ENCODE data around the gene L1CAM.

Gene L1CAM

DNA sequence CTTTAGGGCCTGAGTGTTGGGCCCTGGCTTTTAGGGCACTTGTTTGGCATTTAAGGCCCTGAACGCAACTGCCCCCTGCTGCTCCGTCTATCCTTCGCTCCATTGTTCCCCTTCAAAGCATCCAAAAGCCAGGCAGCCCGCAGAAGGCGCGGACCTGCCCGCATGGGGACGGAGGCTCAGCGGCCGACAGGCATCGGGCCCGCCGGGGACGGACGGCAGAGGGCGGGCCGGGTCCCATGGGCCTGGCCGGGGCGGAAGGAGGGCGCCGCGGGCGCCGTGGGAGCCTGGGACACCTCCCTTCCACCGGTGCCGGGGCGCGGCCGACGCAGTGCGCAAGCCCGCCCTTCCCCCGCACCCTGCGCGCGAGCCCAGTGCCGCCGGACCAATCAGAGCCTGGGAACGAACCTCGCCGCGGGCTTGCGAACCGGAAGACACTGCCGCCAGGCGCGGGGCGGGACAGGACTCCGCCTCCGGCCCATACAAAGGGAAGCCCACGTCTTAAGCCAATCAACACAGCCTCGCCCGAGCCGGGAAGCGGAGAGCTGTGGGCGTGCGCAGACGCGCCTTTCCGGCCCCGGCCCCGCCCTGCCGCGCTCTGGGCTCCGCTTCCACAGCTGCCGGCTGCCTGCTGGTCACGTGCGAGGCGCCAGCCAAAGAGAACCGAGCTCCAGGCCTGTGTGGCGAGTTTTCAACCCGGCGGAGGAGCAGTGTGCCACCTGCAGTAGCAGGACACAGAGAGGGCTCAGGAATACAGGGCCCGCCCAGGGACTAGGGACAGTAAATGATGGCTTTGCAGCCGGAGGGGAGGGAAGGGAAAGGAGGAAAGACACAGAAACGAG is 42.2 kb upstream of the L1CAM start:
- TF ChIP-seq ZFX (IDR thresholded peaks at IDR 0.05; ENCODE audit: borderline replicate concordance), result no peak
- peak; percentile 23; the same call in 1 of the 2 replicates for TF ChIP-seq CTCF (IDR thresholded peaks at IDR 0.05)

DNA sequence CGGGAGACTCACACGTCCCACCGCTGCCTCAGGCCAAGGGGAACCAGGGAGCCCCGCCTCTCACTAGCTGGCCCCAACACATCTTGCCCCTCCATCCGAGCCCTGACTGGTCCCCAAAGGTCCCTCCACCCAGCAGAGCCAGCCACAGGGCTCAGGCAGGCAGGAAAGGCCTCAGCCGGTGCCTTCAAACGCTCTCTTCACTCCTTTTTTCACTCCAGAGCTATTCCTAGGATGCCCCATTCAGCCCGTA is 41.6 kb upstream of the L1CAM start:
- no peak for TF ChIP-seq CTCF (IDR thresholded peaks at IDR 0.05)
- TF ChIP-seq ZFX (IDR thresholded peaks at IDR 0.05; ENCODE audit: borderline replicate concordance), result no peak
- peak overlapping the region; percentile 93 for H3K27ac ChIP-seq

More for the DNA sequence above, 42.2 kb upstream of the L1CAM start:
- peak overlapping the region; percentile 93 for H3K27ac ChIP-seq

DNA sequence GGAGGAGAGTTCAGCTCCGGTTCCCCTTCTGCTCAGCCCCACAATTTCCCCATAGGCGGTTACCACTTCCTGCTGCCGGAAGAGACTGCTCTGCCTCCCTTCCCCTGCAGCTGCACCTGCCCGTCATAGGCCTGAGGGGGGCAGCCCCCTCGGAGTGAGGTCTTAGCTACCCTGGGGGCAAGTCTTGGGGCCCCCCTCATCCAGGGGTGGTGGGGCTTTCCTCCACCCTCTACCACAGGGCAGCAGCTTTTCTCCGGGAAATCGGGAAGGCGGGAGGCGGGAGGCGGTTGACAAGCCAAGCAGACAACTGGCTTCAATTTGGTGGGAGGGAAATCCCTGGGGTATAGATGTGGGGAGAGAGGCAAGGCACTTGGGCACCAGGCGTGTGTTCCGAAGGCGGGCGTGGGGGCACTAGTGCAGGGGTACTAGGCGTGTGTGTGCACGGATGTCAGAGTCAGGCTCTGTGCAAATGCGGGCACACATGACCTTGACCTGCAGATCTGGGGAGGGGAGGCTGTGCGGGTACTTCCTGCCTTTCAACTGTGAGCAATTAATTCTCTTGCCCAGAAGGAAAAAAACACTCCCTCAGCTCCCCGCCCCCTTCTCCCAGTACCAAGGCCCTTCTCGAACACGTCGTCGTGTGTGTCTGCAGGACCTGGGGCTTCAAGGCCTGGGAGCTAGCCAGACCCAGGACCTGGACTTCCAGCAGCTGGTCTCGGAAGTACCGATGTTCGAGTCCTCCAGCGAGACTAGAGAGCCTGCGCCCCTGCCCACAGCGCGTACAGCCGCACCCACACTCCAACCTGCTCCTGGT is 41.1 kb upstream of the L1CAM start:
- H3K27ac ChIP-seq, result peak overlapping the region; percentile 93
- TF ChIP-seq CTCF (IDR thresholded peaks at IDR 0.05), result no peak
- TF ChIP-seq ZFX (IDR thresholded peaks at IDR 0.05; ENCODE audit: borderline replicate concordance), result no peak

- no peak for TF ChIP-seq ZFX (IDR thresholded peaks at IDR 0.05; ENCODE audit: borderline replicate concordance)
- no peak for TF ChIP-seq CTCF (IDR thresholded peaks at IDR 0.05)
- H3K27ac ChIP-seq, result peak overlapping the region; percentile 93; the same call in 1 of the 2 replicates
Measured at GRCh38 chrX:153926552-153926857, 40.5 kb upstream of the L1CAM start.

DNA sequence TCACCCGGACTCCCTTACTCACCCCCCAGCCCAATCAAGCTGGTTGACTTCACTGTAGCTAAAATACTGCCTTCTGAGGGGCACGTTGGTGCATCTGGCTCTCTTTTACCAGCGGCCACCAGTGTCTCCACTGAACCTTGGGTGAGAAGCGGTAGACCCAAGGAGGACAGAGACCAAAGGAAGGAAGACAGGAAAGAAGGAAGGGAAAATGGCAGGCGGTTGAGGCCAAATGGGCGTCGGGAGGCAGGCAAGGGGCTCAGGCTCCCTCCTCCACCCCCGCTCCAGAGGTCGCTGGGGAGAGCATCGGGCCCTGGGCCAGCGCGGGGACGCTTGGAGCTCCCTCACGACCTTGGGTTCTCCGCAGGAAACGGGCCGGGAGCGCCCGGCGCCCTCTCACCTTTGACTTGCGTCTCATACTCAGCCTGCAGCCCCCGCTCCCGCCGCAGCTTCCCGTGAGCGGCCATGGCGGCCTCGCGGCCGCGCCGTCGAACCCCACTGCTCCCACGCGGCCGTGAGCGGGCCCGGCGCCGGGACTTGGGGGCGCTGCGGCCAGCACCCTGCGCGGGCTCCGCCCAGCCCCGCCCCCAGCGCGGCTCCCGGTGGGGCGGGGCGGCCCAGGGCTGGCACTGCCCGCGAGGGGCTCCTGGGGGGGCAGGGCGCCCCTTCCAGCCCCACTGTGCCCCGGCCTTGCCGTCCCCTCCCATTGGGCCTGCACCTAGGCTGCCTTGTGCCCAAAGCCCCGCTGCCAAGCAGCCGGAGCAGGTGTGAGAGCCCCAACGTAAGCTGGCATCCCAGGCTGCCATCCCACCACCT is 40.0 kb upstream of the L1CAM start, which contains the start of gene ARHGAP4:
ARHGAP4 (minus strand) TSS at position 526 of the 813 bp plus-strand sequence; CDS start at position 464, 62 bp downstream.
- peak within 1 kb of the TSS; percentile 93 for H3K27ac ChIP-seq
- TF ChIP-seq ZFX (IDR thresholded peaks at IDR 0.05; ENCODE audit: borderline replicate concordance) (no peak), CTCF (IDR thresholded peaks at IDR 0.05) (no peak)

DNA sequence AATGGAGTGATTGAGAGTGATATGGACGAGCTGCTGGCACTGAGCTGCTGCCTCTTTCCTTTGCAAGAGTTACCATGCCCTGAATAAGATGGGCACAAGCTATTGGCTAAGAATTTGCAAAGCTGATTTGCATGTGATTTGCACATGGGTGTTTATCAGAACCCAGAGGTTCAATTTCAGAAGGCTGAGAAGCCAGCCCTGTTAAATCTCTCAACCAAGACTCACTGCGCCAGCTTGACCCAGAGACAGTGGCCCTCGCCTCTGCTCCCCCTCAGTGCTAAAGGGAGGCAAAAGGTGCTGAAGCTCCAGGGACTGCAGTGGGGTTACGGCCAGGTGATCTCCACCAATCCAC is 39.4 kb upstream of the L1CAM start:
- H3K27ac ChIP-seq, result no peak overlapping the region
- TF ChIP-seq CTCF (IDR thresholded peaks at IDR 0.05) (no peak), ZFX (IDR thresholded peaks at IDR 0.05; ENCODE audit: borderline replicate concordance) (no peak)

All from 22Rv1 (cell line).